GM03348 (cell line): ENCODE measurements around the gene MRPL11.
A peak's percentile ranks its signal among the peaks of the same experiment; 100 is the strongest.

Source experiments
- DNase-seq: peaks from one replicate; pipeline ENCODE4 v3.0.0; 2012; ENCODE audit warnings: low spot score

MRPL11 gene

GRCh38 chr11:66388780-66389386, 49.8 kb downstream of the MRPL11 start:
- DNase-seq, result peak; percentile 73

GRCh38 chr11:66386171-66387069, 52.2 kb downstream of the MRPL11 start:
- DNase-seq, result peak; percentile 81
